ENCODE measurements around the gene PCDHGA5. TPM values are rescaled to one million over a fixed set of nuclear protein-coding genes. Genes with fewer than 3 reads are reported as not detected.
A peak's percentile ranks its signal among the peaks of the same experiment; 100 is the strongest.

The PCDHGA5 gene
- total RNA-seq, 1 experiment from 2014 or later = 0.05 TPM

GRCh38 chr5:141320225-141321169 lies 43.5 kb upstream of the PCDHGA5 start, which contains the start of gene TAF7:
Gene TAF7 (minus strand): TSS chr5:141320784. CDS start chr5:141320044, 740 bp downstream.
- Histone ChIP-seq H3K4me1 (ENCODE audit: control insufficient read depth in 1 of 2, insufficient read depth in 2 of 2, low read length in 2 of 2) (peaks cover 4 to 13% of the 10 kb centered on the region in 2 experiments; a peak in 3 of 4 replicates), H3K27ac (ENCODE audit: low read depth, low read length) (peak within 1 kb of the TSS; percentile 89), H3K9ac (ENCODE audit: low read length) (peak within 1 kb of the TSS; percentile 78), H3K9me2 (ENCODE audit: insufficient read depth) (no peaks in the 10 kb centered on the region), H3K4me3 (replicated peaks in 1 of 2; ENCODE audit: low read depth in 1 of 2, low read length in 2 of 2) (peak within 1 kb of the TSS; percentile 70 to 74), H3K9me3 (ENCODE audit: control insufficient read depth in 1 of 2, insufficient read depth in 1 of 2, low read depth in 1 of 2, low read length in 2 of 2) (peaks cover 19 to 26% of the 10 kb centered on the region in 2 experiments), H3K27me3 (ENCODE audit: insufficient read depth, low read length) (no peaks in the 10 kb centered on the region), H4K20me1 (ENCODE audit: insufficient read depth) (no peaks in the 10 kb centered on the region), H3K36me3 (ENCODE audit: control insufficient read depth in 1 of 2, insufficient read depth in 2 of 2, low read length in 2 of 2) (peaks cover 2 to 19% of the 10 kb centered on the region in 2 experiments; a peak in 2 of 4 replicates), H3K4me2 (ENCODE audit: low read length) (peak within 1 kb of the TSS; percentile 79), H3K79me2 (ENCODE audit: insufficient read depth, low read length) (peaks cover 27% of the 10 kb centered on the region), H2AFZ (ENCODE audit: low read depth, low read length, poor library complexity, severe bottlenecking) (peak within 1 kb of the TSS; percentile 94)
- ChIA-PET CTCF (interaction anchor here (0.6 to 2.1 kb wide), 20 partner anchors 8 to 271 kb away, joined by 3 to 19 read pairs (median 4); partner anchors contain the start of genes PCDHB10, PCDHB14, PCDHGA10 and PCDHGA5), RAD21 (ENCODE audit: low non-redundant PET in 1 of 2, low total read pairs in 2 of 2, uncharacterized antibody in 2 of 2, unreplicated experiment in 2 of 2) (interaction anchor here (1.3 kb wide), 2 partner anchors 243 to 244 kb away, joined by 3 to 5 read pairs; no protein-coding TSS in a partner anchor), POLR2A (interaction anchor here (0.6 to 1.7 kb wide), 5 partner anchors 92 to 595 kb away, joined by 3 to 11 read pairs (median 4); partner anchors contain the start of gene PCDHGA10)
- intact Hi-C loops (cut with micrococcal nuclease) = loop anchor here (1.0 to 2.0 kb wide), 2 partner anchors 204 to 244 kb away; no protein-coding TSS in a partner anchor
- ATAC-seq = peak; percentile 91
- DNase-seq (ENCODE audit: low read depth, low spot score) = peak; percentile 89
- BruUV-seq (replicated peaks) = TSS peak; percentile 75
- peak; percentile 49 for TF ChIP-seq RAD21 (IDR thresholded peaks at IDR 0.05; ENCODE audit: low read depth)
- no peak for TF ChIP-seq ZNF274 (IDR thresholded peaks at IDR 0.05; ENCODE audit: low read depth, low read length)
- no peak for TF ChIP-seq EGR1 (IDR thresholded peaks at IDR 0.05; ENCODE audit: low read depth)
- TF ChIP-seq ZFX (IDR thresholded peaks at IDR 0.05) = peak; percentile 95
- peak; percentile 82 for TF ChIP-seq ELF1 (IDR thresholded peaks at IDR 0.05; ENCODE audit: borderline replicate concordance, low read depth)
- peak; percentile 55 for TF ChIP-seq MAX (IDR thresholded peaks at IDR 0.05)
- peak; percentile 70; the same call in 1 of the 2 replicates for TF ChIP-seq SIN3A (IDR thresholded peaks at IDR 0.05; ENCODE audit: low read depth)
- TF ChIP-seq ZBTB33 (IDR thresholded peaks at IDR 0.05; ENCODE audit: extremely low read depth, insufficient replicate concordance, low read length) = peak; percentile 93
- peak; percentile 92 for TF ChIP-seq YY1 (IDR thresholded peaks at IDR 0.05; ENCODE audit: extremely low read depth, insufficient replicate concordance, low read depth, low read length)
- no peak for TF ChIP-seq FOSL1 (IDR thresholded peaks at IDR 0.05; ENCODE audit: low read depth)
- TF ChIP-seq SP1 (IDR thresholded peaks at IDR 0.05; ENCODE audit: low read depth) = no peak; the same call in 1 of the 2 replicates
- no peak for TF ChIP-seq JUND (IDR thresholded peaks at IDR 0.05)
- no peak for TF ChIP-seq EZH2 (IDR thresholded peaks at IDR 0.05)
- peak; percentile 94 for TF ChIP-seq POLR2A (IDR thresholded peaks at IDR 0.05; ENCODE audit: borderline replicate concordance, extremely low read depth, insufficient read depth, insufficient read length)
- no peak for TF ChIP-seq TCF7L2 (IDR thresholded peaks at IDR 0.05; ENCODE audit: borderline replicate concordance, extremely low read depth, insufficient read depth, insufficient read length)
- TF ChIP-seq SRF (IDR thresholded peaks at IDR 0.05; ENCODE audit: low read depth) = no peak
- TF ChIP-seq ATF3 (IDR thresholded peaks at IDR 0.05) = no peak
- TF ChIP-seq REST (IDR thresholded peaks at IDR 0.05; ENCODE audit: low read depth) = no peak
- TF ChIP-seq CEBPB (IDR thresholded peaks at IDR 0.05; ENCODE audit: low read depth) = no peak
- no peak for TF ChIP-seq EZH2phosphoT487 (IDR thresholded peaks at IDR 0.05; ENCODE audit: borderline replicate concordance)
